GM12873 (cell line): ENCODE results near the gene TRIM31.

Source experiments
- TF ChIP-seq, protein P1 (sequence below): IDR thresholded peaks from 2 replicates; pipeline ENCODE4 v1.5.1; 2012; ENCODE audit warnings: low read depth, mild to moderate bottlenecking, moderate library complexity, low read length, control low read depth; ENCODE audit not compliant: insufficient read depth; ENCODE audit errors: missing control alignments

TRIM31 gene

DNA sequence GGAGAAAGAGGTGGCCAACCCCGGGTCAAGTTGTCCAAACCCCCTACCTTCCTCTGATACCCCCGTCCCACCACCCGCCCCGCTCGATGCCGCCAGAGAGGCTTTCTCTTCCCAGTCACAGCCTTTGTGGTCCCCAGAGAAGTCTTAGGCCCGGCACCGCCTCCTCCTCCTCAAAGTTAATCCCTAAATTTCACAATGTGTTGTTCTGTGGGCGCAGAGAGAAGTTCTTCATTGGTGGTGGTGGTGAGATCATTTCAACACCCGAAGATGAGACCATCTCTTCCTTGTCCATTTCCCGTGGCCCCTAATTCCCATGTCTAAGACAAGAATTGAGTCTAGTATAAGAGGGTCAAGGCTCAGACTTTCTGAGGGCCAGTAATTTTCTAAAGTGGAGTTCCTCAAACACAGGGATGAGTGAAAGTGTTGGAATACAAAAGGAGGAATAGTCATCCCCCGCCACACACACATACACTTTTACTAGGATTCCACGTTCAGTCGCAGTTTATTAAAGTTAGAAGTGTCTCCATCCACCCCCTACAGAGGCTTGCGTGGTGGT, 10.4 kb downstream of the TRIM31 start:
- TF ChIP-seq, protein P1, sequence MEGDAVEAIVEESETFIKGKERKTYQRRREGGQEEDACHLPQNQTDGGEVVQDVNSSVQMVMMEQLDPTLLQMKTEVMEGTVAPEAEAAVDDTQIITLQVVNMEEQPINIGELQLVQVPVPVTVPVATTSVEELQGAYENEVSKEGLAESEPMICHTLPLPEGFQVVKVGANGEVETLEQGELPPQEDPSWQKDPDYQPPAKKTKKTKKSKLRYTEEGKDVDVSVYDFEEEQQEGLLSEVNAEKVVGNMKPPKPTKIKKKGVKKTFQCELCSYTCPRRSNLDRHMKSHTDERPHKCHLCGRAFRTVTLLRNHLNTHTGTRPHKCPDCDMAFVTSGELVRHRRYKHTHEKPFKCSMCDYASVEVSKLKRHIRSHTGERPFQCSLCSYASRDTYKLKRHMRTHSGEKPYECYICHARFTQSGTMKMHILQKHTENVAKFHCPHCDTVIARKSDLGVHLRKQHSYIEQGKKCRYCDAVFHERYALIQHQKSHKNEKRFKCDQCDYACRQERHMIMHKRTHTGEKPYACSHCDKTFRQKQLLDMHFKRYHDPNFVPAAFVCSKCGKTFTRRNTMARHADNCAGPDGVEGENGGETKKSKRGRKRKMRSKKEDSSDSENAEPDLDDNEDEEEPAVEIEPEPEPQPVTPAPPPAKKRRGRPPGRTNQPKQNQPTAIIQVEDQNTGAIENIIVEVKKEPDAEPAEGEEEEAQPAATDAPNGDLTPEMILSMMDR, result no peak

DNA sequence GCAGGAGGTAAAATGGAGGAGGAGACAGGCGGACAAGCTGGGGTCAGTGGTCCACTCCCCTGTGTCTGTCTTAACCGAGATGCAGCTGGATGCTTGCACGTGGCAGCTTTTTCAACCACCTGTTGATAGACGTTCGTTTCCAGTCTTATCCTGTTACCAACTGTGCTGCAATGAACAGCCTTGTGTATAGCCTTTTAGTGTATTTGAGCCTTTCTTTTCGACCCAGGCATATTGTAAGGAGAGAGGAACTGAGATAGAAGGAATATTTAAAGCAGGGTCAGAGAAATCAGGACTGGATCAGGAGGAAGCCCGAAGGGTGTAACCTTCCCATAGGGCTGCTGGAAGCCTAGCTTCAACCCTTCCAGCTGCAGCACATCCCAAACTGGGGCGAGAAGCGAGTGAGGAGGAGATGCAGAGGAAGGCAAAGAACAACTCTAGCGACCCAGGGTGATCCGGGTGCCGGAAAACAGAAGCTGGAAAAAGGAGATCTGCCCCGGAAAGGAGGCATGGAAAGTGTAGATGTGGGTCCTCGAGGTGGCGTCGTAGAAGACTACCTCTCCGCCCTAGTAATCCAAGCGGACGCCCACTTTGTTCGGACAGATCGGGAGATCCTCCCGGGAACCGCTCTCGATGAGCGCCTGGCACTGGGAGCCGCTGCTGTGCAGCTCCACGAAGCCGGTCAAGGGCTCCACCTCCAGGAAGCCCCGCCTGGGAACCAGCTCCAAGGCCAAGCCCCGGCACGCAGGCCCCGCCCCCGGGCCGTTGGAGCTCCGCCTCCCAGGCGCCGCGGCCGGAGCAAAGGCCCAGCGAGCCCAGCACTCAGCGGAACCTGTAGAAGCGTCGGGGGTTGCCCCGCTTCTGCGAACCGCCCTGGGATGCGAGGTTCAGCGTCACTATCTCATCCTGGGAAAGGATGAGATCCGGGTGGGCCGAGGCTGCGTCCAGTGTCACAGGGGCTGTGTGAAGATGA, 11.2 kb downstream of the TRIM31 start:
- TF ChIP-seq, protein P1, result peak; percentile 6

DNA sequence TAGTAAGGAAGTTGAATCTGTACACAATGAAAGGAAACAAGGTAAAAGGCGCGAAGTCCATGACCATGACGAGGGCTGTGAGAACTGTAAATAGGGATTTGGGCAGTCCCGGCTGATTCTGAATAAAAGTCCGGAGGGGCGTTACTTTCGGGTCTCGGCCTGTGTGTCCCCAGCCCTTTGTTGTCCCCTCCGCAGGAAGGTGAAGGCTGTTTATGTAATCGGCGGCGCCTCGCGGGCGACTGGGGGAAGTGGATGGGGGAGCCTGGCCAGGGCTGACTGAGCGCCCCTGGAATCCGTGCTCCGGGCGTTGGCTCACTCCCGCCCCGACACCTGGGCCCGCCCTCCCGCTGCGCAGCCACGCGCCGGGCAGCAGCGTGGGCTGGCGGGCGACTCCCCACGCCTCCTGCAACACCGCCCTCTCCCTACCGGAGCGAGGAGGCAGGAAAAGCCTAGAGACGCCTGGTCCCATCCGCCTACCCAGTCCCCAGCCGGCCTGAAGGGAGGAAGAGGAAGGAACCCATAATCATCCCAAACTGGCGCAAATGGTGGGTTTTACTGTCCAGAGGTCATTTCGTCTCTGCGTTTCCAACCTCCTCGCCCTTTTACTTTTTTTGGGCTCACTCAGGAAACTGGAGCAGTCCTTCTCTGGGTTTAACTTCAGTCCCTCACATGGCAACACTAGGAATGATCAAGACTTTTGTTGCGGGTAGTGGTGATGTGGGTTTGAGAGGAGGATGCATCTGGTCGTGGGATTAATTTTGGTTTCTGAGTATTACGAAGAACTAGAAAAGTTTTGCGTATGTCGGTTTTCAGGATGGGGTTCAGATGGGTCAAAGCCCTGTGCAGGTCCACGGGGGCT, 12.1 kb downstream of the TRIM31 start:
- TF ChIP-seq, protein P1, result no peak

DNA sequence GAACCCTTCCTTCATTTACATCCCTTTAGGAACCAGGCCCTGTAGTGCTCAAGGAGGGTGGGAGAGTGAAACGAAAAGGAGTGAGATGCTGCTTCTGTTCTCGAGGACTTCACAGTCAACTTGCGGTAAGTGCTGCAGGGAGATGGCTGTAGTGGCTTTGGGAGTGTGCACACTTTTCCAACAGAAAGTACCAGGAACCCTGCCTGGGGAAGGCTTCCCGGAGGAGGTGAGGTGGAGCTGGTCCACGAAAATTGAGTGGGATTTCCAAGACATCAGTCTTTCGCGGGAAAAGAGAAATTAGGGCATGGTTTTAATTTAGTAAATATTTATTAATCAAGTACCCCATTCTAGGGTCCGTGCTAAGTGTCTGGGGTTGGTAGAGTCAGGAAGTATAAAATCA, 12.7 kb downstream of the TRIM31 start:
- TF ChIP-seq, protein P1, result no peak

DNA sequence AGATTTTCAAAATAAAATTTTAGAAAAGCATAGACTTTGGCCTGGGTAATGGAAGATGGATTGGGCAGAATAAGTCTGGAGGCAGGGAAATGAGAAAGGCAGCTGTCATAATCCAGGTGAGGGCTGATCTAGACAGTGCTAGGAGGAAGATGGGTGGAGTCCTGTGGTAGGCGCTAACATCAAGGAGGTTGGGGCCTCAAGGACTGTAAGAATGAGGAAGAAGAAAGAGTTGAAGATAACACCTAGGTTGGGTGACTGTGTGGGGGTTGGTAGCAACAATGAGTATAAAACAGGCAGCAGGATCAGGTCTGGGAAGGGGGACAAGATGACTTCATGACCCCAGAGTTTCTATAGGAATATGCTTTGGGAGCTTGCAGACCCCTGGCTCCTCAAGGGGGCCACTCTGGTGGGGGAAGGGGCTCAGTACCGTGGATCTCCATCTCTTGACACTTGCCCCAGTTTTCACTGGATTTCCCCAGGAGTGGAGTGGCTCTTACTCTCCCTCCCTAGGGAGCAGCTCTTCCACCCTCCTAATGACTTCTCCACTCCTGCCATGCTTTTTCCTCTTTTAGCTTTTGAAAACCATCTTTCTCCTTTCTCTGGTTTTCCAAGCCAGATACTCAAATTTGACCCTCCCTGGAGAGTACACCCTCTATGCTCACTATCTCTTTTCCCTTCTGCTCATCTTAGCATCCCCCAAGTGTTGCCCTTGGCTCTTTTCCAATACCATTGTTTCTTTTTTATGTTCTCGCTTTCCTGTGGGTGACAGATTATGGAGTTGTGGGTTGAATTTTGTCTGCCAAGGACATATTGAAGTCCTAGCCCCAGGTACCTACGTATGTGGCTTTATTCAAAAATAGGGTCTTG, 14.8 kb downstream of the TRIM31 start:
- TF ChIP-seq, protein P1, result no peak

DNA sequence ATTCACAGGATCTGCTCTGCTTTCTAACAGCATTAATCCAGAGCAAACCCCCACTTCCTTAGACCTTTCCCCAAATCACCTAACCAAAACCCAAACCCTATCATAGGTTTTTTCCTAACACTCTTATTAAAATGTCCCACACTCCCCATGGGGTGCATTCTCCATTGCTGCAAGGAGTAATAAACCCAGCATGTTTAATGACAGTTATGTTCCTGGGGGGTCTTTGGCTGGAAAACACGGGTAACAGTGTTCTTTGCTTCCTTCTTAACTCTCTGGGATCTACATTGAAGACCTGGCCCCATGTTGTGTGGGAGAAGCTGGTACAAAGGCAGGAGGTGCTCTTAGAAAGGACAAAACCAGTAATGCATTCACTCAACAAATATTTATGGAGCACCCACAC, 16.1 kb downstream of the TRIM31 start:
- TF ChIP-seq, protein P1, result no peak
